HG02943 (cell line): ENCODE data around the gene TIAM2.
"Not testable (repeated sequence)": the region's sequence is repeated elsewhere in the genome, so short reads cannot be mapped to it uniquely, and the experiment has no call there.

Experiments used
- ATAC-seq: cut with Tn5 transposase; IDR thresholded peaks from one replicate; pipeline ENCODE4 v1.9.1; 2021; ENCODE audit warnings: mild to moderate bottlenecking, low read depth, moderate library complexity; ENCODE audit not compliant: unreplicated experiment

Gene TIAM2

DNA sequence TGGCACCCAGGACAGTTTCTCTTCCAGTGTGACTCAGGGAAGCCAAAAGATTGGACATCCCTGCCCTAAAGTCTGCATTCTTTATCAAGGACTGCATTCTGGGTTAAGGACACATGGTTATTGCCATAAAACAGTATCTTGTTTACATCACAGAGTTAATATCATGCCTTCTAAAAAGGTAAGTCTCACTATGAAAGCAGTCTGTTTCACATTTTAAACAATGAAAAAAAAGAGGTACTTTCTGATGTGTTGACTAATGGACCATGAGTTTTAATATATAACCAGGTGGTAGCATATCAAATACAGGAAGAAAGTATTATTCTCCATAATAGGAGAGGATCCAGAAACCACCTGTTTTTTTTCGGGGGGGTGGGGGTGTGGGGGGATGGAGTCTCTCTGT lies 93.7 kb downstream of the TIAM2 start:
- ATAC-seq: no peak

DNA sequence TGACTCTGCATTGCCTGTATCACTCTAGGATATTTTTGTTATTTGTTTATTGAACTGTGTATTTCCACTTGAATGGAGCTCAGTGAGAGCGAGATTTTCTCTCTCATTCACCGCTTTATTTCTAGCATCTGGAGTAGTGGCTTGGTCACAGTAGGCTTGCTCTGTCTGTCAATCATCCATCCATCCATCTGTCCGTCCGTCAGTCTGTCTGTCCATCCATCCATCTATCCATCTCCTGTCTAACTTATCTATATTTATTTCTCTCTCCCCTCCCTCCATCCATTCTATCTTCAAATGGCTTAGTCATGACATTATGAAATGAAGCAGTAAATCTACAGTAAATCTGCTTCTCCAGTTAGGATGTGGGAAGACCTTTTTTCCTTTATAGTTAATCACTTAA lies 94.6 kb downstream of the TIAM2 start:
- no peak for ATAC-seq

DNA sequence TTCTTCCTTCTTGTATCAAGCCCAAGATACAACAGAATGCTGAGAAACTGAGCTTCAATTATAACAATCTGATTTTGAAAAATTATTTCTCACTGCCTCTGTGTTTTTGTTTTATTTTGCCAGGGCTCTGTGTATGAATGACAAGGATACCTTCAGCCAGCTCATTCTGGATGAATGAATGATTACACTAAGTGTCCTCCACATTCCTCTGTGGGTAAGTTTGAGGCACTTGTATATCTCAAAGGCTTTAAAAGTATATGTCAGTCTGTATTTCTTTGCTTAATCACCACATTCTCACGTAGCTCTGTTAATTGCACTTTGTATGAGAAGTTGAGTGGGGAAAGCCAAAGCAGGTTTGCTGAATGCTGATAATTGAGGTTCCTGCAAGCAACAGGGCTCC lies 95.1 kb downstream of the TIAM2 start:
- no peak for ATAC-seq

DNA sequence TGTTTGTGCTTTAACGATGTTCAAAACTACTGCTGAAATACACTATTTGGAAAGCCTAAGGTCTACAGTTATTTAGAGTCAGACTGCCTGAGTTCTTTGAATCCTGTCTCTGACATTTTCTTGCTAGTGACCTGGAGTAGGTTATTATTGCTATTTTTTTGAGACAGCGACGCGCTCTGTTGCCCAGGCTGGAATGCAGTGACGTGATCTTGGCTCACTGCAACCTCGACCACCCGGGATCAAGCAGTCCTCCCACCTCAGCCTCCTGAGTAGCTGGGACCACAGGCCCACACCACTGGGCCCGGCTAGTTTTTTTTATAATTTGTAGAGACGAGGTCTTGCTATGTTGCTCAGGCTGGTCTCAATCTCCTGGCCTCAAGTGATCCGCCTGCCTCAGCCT lies 96.6 kb downstream of the TIAM2 start:
- no peak for ATAC-seq

DNA sequence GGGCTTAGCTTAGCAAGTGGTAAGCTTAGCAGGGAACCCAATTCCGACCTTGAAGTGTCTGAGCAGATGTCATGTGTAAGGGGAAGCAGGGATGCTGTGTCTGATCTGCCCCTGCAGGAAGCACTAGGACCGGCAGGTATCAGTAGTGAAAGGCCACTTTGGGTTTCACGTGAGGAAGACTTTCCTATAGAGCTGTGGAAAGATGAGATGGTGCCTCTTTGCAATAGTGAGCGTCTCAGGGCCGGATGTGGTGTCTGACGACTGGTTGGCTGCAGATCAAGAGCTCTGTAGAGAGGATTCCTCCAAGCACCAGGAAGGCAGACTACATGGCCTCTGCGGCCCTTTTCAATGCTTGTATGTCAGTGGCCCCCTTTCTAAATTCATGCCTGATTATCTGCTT lies 98.3 kb downstream of the TIAM2 start:
- ATAC-seq: no peak

DNA sequence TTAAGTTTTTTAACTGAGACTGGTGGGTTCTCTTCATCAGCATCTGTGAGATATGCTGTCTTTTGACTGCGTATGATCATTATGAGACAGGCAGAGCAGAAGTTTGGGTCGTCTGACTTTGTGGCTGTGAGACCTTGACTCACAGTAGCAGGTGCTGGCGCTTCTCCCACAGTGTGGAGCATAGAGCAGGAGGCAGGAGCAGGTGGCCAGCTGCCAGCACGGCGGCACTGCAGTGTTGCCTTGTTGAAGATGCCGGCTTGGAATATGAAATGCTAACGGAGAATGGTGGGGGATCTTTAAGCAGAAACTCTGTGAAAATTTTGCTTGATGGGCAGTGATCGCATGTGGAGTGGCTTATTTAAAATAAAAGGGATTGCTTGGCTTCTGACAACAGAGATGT lies 105.0 kb downstream of the TIAM2 start:
- no peak for ATAC-seq

DNA sequence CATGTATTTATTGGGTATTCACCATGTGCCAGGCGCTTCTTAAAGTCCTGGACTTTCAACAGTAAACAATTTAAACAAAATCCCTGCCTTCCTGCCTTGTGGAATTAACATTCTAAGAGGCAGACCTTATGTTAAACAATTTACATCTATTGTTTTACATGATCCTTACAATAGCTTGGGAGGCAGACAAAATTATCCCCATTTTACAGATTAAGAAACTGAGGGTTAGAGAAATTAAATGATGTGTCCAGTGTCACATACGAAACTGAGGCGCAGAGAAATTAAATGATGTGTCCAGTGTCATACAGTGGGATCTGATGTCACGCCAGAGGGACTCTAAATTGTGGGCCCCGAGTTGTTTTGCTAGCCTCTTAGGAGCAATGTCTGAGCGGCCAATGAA lies 105.5 kb downstream of the TIAM2 start:
- ATAC-seq: no peak

DNA sequence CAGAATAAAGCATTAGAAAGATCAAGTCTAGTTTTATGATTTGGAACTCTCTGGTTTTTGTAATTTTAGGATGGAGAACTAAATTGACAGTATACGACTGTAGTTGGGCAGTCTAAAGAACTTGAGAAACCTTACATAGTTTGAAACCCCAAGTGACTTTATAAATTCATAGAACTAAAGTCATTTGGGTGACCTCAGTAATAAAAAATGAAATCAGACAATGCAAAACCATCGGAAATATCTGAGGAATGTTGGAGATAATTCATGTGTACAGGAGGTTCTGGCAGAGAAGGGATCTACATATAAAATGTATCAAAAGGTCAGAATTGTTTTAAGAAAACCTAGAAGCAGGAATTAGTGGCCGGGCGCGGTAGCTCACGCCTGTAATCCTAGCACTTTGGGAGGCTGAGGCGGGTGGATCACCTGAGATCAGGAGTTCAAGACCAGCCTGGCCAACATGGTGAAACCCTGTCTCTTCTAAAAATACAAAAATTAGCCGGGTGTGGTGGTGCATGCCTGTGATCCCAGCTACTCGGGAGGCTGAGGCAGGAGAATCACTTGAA lies 108.0 kb downstream of the TIAM2 start:
- ATAC-seq: not testable (repeated sequence)

DNA sequence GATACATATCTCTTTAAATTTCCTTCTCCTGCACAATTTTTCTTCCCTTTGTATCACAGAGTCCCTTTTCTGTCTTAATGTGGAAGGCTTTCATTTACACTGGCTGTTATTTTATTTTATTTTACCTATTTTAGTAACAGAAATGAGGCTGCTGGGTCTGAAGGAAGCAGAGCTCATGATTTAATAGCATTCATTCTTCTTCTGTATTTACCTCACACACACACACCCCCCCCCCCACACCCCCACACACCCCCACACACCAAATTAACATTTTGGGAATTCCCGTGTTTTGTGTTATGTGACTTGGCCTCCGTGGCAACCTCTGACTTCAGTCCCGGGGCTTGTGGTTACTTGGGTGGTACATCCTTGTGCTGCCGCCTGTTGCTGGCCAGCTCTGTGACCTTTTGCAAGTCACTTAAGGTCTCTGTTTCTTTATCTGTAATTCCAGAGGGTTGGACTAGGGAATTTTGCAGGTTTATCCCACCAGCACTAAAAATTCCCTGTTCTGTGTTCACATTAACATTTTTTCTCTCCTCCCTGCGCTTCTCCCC lies 108.8 kb downstream of the TIAM2 start:
- no peak for ATAC-seq

DNA sequence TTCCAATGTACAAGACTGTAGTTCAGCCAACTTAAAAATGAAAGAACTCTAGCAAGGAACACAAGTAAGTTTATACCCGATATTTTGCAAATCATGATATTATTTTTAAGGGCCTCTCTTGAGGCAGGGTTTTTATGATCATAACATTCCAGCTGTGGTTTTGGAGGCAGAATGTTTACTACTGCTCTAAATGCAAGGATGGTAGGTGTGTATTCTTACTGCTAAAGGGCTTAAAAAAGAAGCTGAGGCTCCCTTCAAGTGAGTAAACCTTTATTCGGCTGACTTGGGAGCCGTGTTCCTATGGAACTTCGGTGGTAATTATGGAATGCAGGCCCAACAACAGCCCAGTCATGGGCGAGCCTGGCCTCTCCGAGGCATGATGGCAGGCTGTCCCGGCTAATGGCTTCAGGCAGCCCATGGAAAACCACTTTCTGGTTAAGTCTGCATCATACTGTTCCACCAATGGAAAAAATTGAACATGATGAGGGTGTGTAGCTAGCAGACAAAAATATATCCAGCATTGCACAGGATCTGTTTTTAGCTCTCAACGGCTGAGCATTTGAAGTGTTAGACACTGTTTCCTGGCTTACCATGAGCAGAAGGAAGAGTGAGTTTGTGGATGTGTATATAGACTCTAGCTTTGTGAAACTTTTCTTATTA lies 111.5 kb downstream of the TIAM2 start:
- no peak for ATAC-seq

DNA sequence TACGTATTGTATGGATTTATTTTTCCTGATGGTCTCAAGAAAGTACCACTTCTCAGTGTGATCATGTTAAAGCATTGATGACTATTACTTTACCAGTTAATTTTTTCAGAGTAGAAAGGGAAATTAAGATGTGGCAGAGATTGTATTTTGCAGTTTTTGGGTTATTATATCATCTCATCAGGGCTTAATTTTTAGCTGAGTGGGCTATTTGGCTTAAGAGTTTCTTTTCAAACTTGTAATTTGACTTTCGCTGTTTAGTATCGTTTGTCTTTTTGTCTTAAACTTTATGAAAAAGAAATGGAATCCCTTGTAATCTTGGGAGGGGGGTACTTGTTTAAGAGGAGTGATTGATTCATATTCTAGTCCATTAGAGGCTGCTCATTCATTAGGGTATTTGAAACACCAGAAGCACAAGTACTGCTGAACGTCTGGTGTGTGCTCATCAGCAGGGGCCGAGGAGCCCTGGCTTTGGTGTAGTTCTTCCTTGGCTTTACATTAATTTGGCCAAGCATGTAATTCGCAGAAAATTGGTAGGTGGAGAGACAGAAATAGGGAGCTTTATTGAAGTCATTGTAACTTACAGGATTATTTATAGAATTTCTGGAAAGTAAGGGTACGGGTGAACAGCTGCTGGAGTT lies 112.4 kb downstream of the TIAM2 start:
- no peak for ATAC-seq

DNA sequence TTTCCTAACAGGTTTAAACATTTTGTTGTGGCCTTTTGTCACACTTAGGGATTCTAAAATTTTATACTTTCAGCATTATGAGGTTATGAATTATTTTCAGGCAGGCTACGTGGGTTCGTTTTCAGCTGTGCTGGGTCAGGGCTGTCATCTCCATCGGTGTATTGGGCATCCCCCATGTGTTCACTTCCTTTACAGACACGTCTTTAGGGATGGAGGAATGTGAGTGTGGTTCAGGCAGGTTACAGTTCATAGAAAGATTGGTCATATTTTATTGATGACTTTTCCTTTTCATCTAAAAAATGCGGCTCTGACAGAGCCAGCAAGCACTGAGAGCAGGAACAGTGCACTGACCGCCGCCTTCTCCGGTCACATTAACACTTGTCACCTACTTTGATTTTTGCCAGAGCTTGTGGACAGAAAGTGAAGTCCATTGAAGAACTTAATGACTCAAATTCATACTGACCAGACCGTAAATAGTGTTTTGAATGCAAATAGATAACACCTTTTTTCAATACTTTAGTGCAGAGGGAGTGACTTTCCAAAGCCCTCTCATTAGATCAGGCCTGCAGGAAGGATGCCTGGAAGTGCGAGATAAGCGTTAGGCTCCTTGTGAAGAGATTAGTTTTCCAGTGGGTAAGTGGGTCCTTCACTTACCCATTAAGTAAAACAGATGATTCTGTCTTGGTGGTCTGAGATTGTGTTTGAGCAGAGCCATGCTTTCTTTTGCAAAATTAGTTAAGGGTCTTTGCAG lies 113.1 kb downstream of the TIAM2 start:
- ATAC-seq: no peak

DNA sequence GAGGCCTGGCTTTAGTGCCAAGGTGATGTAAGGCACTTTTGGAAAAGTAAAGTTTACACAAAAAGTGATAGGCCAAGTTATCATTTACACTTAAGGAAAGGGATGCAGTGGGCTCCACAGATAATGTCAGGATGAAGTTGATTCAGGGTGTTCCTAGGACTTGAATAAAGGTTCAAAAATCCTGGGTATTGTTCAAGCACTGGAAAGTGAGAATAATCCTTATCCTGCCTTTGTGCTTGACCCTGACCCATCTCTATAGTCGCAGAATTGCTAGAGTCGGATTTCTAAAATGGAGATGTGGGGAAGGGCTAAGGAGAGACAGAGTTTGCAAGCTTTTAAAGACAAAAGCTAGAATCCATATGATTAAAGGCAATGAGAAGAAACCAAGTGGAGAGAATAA lies 115.6 kb downstream of the TIAM2 start:
- no peak for ATAC-seq

DNA sequence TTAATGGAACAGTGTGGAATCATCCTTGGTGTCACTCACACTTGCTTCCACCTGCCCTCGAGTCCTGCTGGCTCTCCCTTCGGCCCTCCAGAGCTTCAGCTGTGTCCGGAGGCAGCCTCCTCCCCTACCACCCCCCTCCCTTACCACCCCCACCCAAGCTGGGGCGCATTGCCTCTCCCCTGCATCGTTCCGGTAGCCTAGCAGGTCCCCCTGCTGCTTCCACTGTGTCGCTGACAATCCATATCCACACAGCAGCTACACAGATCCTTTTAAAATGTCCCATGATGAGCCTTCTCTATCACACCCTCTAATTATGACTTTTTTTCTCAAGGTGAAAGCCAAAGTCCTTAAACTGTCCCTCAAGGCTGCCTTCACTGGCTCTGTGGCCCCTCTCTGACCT lies 117.6 kb downstream of the TIAM2 start:
- ATAC-seq: no peak

DNA sequence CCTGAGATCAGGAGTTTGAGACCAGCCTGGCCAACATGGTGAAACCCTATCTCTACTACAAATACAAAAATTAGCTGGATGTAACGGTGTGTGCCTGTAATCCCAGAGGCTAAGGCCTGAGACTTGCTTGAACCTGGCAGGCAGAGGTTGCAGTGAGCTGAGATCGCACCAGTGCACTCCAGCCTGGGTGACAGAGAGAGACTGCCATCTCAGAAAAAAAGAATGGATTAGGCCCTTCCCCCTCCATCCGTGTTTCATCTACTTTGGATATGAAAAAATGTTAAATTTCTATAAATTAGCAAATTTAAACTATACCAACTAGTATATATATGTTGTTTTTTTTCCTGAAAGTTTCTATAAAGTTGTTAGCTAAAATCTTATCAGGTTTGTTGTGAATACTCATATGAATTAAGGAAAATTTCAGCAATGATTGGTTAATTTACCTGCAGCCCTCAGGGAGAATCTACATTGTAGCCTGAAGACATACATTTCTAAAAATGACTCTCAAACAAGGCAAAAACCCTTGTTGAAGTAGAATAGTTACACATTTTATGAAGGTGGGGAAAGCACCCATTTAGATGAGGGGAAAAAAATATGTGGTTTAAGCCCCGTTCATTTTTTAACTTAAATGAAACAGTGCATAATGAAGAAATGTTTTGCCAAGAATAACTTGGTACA lies 120.9 kb downstream of the TIAM2 start:
- no peak for ATAC-seq

DNA sequence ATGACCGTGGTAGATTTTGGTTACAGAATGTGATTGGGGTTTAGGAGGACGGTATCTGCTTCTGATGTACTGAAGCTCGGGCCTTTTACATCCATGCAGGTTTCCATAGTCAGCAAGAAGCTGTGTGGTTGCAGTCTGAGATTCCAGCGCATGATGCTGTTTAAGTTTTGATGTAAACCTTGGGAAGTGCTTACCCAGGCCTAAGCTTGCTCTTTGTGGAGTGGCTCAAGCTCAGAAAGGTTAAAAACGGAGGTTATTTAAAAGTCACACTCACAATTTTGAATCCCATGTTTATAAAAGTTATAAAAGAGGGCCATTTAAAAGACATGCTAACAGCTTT lies 121.4 kb downstream of the TIAM2 start:
- no peak for ATAC-seq

DNA sequence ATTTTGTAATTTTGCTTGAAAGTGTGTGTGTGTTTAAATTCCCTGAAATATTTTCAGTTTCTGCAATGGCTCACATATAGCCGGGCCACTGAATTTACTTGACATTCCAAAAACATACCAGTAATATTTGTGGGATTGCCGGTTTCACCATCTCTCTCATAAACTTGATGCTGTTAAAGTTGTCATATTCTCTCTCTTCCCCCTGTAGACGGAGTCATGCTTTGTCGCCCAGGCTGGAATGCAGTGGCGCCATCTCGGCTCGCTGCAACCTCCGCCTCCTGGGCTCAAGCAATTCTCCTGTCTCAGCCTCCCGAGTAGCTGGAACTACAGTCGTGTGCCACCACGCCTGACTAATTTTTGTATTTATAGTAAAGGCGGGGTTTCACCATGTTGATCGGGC lies 122.1 kb downstream of the TIAM2 start:
- ATAC-seq: no peak

DNA sequence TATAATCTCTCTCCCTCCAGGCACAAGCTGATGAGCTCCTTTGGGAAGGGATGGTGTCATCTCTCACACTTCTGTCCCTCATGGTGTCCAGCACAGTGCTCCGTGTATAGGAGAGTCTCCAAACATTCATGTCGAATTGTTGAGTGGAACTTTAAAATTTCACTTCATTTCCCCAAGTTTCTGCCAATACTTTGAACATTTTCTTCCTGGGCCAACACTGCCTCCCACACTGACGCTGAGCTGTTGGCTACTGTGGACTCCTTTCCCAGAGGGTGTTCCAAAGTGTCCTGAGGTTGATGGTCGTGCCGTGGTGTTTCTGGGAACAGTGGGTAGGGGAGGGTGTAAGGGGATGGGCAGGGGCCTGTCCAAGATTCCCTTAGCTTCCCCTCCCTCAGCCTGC lies 122.7 kb downstream of the TIAM2 start:
- ATAC-seq: no peak

DNA sequence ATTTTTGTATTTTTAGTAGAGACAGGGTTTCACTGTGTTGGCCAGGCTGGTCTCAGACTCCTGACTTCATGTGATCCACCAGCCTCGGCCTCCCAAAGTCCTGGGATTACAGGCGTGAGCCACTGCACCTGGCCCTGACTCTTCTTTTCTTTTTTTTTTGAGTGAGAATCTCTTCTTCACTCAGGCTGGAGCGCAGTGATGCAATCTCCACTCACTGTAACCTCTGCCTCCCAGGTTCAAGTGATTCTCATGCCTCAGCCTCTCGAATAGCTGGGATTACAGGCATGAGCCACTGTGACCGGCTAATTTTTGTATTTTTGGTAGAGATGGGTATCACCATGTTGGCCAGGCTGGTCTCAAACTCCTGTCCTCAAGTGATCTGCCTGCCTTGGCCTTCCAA lies 124.1 kb downstream of the TIAM2 start:
- not testable (repeated sequence) for ATAC-seq

DNA sequence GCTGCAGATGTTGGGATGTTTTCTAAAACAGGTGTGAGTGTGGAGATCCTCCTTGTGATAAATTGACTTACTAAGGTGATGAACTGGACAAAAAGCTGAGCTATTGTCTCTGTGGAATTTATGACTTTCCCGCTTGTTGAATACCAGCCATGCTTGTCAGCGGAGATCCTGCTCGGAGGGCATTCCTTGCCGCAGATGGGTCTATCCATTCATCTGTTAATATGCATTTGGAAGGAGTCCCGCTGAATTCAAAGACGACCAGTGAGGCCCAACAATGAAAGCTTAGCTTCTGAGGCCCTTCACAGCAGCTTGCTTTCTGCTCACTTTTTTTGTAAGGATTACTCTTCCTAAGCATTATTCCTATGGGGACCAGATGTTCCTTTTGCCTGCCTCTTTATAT lies 124.9 kb downstream of the TIAM2 start:
- no peak for ATAC-seq

DNA sequence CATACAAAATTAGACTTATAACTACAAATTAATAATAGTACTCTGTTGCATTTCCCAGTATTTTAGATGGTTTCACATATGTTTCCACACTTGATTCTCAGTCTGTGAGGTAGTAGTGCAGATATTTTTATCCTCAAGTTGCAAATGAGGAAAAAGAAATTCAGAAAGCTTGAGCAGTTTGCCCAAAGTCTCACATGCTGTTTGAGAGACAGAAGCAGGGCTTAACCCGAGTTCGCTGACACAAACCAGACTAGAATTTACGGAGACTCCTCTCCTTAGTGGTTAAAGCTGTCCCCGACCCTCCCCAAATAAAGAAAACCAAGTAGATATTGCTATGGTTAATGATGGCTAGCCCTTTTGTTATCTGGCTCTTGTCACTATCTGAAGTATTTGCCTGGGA lies 126.2 kb downstream of the TIAM2 start:
- no peak for ATAC-seq
